Astrocyte of the spinal cord (primary cell): ENCODE results near the gene MCUB.

ENCODE experiments used
- DNase-seq: peaks from one replicate; pipeline ENCODE4 v3.0.0; 2011; ENCODE audit warnings: low read depth, low spot score
- H3K4me3 ChIP-seq: 2 replicates; pipeline ENCODE4 v1.5.1; 2011; ENCODE audit warnings: low read depth, mild to moderate bottlenecking, low read length, moderate library complexity
- in situ Hi-C: cut with HindIII; loops from 2 replicates; pipeline ENCODE4 v1.10.0; 2017; ENCODE audit warnings: low sequenced_read_pairs
- TF ChIP-seq, protein P1 (sequence below): IDR thresholded peaks from 2 replicates; pipeline ENCODE4 v1.5.1; 2012; ENCODE audit warnings: low read depth, mild to moderate bottlenecking, low read length, inconsistent platforms

The MCUB gene

DNA sequence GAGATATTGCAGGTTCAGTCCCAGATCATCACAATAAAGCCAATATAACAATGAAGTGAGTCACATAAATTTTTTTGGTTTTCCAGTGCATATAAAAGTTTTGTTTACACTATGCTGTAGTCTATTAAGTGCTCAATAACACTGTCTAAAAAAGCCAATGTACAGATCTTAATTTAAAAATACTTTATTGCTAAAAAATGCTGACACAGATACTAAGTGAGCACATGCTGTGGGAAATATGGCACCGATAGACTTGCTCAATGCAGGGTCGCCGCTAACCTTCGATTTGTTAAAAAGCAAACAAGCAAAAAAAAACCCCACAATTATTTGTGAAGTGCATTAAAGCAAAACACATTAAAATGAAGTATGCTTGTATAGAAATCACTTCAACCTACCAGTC, 159.6 kb downstream of the MCUB start:
- no peak for DNase-seq
- TF ChIP-seq, protein P1, sequence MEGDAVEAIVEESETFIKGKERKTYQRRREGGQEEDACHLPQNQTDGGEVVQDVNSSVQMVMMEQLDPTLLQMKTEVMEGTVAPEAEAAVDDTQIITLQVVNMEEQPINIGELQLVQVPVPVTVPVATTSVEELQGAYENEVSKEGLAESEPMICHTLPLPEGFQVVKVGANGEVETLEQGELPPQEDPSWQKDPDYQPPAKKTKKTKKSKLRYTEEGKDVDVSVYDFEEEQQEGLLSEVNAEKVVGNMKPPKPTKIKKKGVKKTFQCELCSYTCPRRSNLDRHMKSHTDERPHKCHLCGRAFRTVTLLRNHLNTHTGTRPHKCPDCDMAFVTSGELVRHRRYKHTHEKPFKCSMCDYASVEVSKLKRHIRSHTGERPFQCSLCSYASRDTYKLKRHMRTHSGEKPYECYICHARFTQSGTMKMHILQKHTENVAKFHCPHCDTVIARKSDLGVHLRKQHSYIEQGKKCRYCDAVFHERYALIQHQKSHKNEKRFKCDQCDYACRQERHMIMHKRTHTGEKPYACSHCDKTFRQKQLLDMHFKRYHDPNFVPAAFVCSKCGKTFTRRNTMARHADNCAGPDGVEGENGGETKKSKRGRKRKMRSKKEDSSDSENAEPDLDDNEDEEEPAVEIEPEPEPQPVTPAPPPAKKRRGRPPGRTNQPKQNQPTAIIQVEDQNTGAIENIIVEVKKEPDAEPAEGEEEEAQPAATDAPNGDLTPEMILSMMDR: no peak
- in situ Hi-C loops: no loop called here
- no peak overlapping the region for H3K4me3 ChIP-seq

DNA sequence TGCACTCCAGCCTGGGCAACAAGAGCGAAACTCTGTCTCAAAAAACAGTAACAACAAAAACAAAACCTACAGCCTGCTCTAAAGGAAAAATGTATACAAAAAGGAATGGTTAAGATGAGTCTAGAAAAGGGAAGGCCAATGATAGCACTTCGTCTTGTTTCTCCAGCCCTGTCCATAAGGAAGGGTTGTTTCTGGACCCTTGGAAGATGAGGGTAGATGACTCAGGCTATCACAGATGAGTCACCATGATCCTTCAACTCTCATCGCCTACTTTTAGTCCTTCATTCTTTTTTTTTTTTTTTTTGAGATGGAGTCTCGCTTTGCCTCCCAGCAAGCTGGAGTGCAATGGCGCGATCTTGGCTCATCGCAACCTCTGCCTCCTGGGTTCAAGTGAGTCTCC, 161.0 kb downstream of the MCUB start:
- peak; percentile 20 for DNase-seq
- H3K4me3 ChIP-seq: no peak overlapping the region
- in situ Hi-C loops: no loop called here
- TF ChIP-seq, protein P1: no peak

DNA sequence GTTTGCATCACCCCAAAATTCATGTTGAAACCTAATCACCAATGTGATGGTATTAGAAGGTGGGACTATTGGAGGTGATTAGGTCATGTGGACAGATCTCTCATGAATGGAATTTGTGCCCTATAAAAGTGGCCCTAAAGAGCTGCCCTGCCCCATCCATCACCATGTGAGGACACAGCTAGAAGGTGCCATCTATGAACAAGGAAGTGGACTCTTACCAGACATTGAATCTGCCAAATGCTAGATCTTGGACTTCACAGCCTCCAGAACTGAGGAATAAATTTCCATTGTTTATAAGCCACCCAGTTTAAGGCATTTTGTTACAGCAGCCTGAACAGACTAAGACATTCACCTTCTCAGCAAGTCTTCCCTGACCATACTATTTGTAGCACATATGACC, 162.3 kb downstream of the MCUB start:
- TF ChIP-seq, protein P1: no peak
- in situ Hi-C loops: no loop called here
- DNase-seq: no peak
- H3K4me3 ChIP-seq: no peak overlapping the region

DNA sequence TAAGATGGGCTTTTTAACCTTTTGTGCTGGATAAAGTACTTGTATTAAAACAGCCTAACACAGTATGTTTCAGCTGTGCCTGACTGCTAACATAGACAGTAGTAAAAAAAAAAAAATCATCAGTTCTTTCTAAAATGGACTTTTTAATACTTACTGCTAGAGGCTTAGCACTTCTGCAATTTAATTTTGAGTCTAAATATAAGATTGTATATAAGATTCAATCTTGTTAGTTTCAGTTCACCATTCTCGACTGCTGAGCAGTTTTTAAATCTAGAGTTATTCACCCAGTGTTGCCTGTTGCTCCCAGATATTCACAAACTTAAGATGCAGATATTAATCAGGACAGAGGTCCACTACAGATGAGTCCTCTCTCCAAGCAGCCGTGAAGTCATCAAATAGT, 163.1 kb downstream of the MCUB start:
- in situ Hi-C loops: no loop called here
- TF ChIP-seq, protein P1: no peak
- no peak for DNase-seq
- no peak overlapping the region for H3K4me3 ChIP-seq

DNA sequence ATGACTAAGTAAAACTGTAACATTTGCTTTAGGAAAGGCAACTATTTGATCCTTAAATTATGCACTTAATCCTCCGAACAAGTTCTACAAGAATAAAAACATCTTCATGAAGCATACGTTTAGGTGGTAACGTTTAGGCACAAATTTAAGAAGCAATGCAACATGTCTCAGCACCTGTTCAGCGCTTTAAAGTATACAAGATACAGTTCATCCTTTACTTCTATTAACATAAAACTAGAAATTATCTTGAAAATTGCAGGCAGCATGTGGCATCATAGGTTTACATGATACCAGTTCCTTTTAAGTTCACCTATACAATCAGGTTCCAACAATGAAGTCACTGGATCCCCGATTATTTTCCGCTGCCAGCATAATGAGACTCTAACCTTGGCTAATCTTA, 168.3 kb downstream of the MCUB start:
- H3K4me3 ChIP-seq: no peak overlapping the region
- no peak for DNase-seq
- in situ Hi-C loops: no loop called here
- TF ChIP-seq, protein P1: no peak

DNA sequence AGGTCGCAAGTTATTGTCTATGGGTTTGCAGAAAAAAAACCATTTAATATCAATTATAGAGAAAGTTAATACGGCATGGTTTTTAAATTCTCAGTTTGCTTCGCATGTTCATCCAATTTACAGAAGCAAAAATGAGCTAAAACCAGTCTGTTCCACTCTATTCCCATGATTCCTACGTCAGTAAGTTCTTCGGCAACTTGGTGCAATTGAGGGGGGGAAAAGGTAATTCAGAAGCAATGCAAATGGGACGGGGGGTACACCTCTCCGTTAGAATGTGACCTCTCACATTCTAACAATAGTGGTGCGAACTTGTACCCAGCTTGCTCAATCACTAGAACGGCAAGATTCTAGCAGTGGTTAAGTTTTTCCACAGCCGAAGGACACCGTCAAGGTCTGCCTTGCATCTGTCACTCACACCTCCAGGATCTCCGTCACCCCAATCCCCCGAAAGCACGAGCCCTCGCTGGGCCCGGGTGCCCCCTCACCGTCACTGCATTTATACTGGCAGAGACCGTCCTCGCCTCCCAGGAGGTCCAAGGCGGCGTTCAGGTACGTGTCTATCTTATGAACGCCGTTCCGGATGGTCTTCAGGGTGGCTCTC, 169.2 kb downstream of the MCUB start:
- TF ChIP-seq, protein P1: no peak
- peak; percentile 22 for DNase-seq
- peak overlapping the region; percentile 80 for H3K4me3 ChIP-seq
- in situ Hi-C loops: no loop called here
